Panc1 (cell line): ENCODE measurements around the gene WSCD2. TPM values are rescaled to one million over a fixed set of nuclear protein-coding genes. Genes with fewer than 3 reads are reported as not detected.

Experiments used
- ATAC-seq: fragments of 200-7000 bp; cut with Tn5 transposase; 2 replicates; pipeline ENCODE4 v1.9.1; 2020; ENCODE audit warnings: mild to moderate bottlenecking, moderate library complexity
- BruUV-seq: library from RNA; stranded (reverse); fragments of 400-500 nt; replicated peaks from 2 replicates; lab custom pipeline; 2021; lab: Mats Ljungman, UMichigan
- CTCF ChIA-PET: fragments of 300-600 bp; sonication (Branson Sonifier 250); formaldehyde crosslinking; loops from one replicate; lab custom pipeline; 2022; ENCODE audit warnings: antibody characterized with exemption; lab: Charles Lee
- POLR2A ChIA-PET: fragments of 300-600 bp; sonication (Branson Sonifier 250); formaldehyde crosslinking; loops from one replicate; lab custom pipeline; 2022; ENCODE audit warnings: antibody characterized with exemption; lab: Charles Lee
- DNase-seq: peaks from one replicate; pipeline ENCODE4 v3.0.0-alpha.2; 2010; ENCODE audit warnings: low read depth, low spot score
- H3K27ac ChIP-seq: 2 replicates; pipeline ENCODE4 v1.5.1; 2011; ENCODE audit warnings: mild to moderate bottlenecking, low read length, inconsistent platforms
- H3K27me3 ChIP-seq: fragments of 200-500 bp; sonication (Bioruptor generic); 2 replicates; pipeline ENCODE4 v1.6.0; 2014; ENCODE audit warnings: low read length, inconsistent platforms; ENCODE audit not compliant: control insufficient read depth, insufficient read depth
- H3K36me3 ChIP-seq: fragments of 200-500 bp; sonication (Bioruptor generic); 2 replicates; pipeline ENCODE4 v1.5.1; 2014; ENCODE audit warnings: inconsistent platforms, mild to moderate bottlenecking, low read length, moderate library complexity; ENCODE audit not compliant: control insufficient read depth, insufficient read depth
- H3K4me1 ChIP-seq: 2 replicates; pipeline ENCODE4 v1.5.1; 2011; ENCODE audit warnings: inconsistent platforms, mild to moderate bottlenecking, low read length, moderate library complexity; ENCODE audit not compliant: control insufficient read depth, insufficient read depth
- H3K4me3 ChIP-seq, 2 experiments: 2 replicates each; pipeline ENCODE4 v1.5.1; 2011 to 2012; ENCODE audit warnings: low read depth in 2 of 2, low read length in 2 of 2, mild to moderate bottlenecking in 2 of 2, inconsistent platforms in 1 of 2, moderate library complexity in 1 of 2
- H3K9me3 ChIP-seq: fragments of 200-500 bp; sonication (Bioruptor generic); 2 replicates; pipeline ENCODE4 v1.5.1; 2014; ENCODE audit warnings: low read depth, mild to moderate bottlenecking, inconsistent platforms, low read length, moderate library complexity; ENCODE audit not compliant: control insufficient read depth, insufficient read depth
- POLR2AphosphoS5 ChIP-seq: IDR thresholded peaks from 2 replicates; pipeline ENCODE4 v1.6.1; 2012; ENCODE audit warnings: mild to moderate bottlenecking, low read depth, low read length, moderate library complexity
- SIN3A ChIP-seq: IDR thresholded peaks from 2 replicates; pipeline ENCODE4 v1.6.1; 2012; ENCODE audit warnings: low read depth, mild to moderate bottlenecking, low read length, moderate library complexity, borderline replicate concordance; ENCODE audit not compliant: insufficient read depth
- TCF7L2 ChIP-seq: IDR thresholded peaks from 2 replicates; pipeline ENCODE4 v1.6.1; 2011; ENCODE audit warnings: mild to moderate bottlenecking, low read depth, low read length, inconsistent platforms
- in situ Hi-C: cut with HindIII; loops from 2 replicates; pipeline ENCODE4 v1.10.0; 2016; ENCODE audit warnings: low sequenced_read_pairs, low pct_unique_long_range_greater_than_20kb
- intact Hi-C: fragments of 100-400 bp; cut with micrococcal nuclease; formaldehyde crosslinking; loops from one replicate; pipeline ENCODE4 v1.10.0; 2022; ENCODE audit not compliant: unreplicated experiment
- total RNA-seq: library from RNA; stranded (reverse); gene quantifications from one replicate; pipeline ENCODE4 v1.2.1, GENCODE V29; 2021; ENCODE audit not compliant: unreplicated experiment
- TF ChIP-seq, protein P1 (sequence below), 2 experiments: IDR thresholded peaks; 2 replicates each; pipeline ENCODE4 v1.6.1; 2011 to 2012; ENCODE audit warnings: low read depth in 2 of 2, control low read depth in 1 of 2, low read length in 1 of 2, mild to moderate bottlenecking in 1 of 2, moderate library complexity in 1 of 2; ENCODE audit not compliant: insufficient read depth in 1 of 2
- TF ChIP-seq, protein P2 (sequence below): fragments of 450-650 bp; IDR thresholded peaks from 2 replicates; pipeline ENCODE4 v1.5.1; 2017; ENCODE audit warnings: mild to moderate bottlenecking

Gene WSCD2
- total RNA-seq, 1 experiment from 2014 or later = 0.64 TPM

DNA sequence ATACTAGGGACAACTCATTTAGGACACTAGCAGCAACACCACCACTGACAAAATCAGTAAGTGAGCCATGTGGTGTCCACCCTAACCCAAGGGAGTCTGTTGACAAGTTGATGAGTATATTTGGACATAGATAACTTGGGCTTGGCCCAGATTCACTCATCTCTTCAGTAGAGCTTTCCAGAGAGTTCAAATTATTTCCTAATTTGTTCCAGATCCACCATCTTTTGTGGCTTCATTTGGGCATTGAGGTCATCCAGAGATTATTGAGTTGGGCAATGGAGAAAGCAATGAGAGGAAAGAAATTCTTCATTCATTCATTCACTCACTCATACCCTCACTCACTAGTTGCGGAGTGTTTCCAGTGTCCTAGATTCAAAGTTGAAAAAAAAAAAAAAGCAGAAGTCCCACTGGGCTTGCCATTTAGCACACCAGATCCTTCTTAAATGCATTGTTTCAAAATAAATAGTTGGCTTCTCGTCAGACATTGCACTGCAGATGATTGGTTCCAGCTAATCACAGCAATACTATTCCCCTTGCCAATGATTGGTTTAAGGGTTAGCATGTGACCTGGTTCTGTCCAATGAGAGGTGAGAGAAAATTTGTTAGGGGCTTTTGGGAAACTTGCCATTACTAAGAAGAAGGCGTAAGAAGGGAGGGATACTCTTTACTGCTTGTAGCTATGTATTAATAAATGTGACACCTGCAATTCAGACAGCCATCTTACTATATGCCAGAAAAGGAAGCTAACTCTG is 31.8 kb upstream of the WSCD2 start:
- no peaks in the 10 kb centered on the region for H3K4me1 ChIP-seq
- peaks cover 10% of the 10 kb centered on the region; the same call in 1 of the 2 replicates for H3K27me3 ChIP-seq
- intact Hi-C loops = no loop called here
- TF ChIP-seq, protein P1, sequence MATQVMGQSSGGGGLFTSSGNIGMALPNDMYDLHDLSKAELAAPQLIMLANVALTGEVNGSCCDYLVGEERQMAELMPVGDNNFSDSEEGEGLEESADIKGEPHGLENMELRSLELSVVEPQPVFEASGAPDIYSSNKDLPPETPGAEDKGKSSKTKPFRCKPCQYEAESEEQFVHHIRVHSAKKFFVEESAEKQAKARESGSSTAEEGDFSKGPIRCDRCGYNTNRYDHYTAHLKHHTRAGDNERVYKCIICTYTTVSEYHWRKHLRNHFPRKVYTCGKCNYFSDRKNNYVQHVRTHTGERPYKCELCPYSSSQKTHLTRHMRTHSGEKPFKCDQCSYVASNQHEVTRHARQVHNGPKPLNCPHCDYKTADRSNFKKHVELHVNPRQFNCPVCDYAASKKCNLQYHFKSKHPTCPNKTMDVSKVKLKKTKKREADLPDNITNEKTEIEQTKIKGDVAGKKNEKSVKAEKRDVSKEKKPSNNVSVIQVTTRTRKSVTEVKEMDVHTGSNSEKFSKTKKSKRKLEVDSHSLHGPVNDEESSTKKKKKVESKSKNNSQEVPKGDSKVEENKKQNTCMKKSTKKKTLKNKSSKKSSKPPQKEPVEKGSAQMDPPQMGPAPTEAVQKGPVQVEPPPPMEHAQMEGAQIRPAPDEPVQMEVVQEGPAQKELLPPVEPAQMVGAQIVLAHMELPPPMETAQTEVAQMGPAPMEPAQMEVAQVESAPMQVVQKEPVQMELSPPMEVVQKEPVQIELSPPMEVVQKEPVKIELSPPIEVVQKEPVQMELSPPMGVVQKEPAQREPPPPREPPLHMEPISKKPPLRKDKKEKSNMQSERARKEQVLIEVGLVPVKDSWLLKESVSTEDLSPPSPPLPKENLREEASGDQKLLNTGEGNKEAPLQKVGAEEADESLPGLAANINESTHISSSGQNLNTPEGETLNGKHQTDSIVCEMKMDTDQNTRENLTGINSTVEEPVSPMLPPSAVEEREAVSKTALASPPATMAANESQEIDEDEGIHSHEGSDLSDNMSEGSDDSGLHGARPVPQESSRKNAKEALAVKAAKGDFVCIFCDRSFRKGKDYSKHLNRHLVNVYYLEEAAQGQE (IDR thresholded peaks at IDR 0.05; ENCODE audit: insufficient read depth in 1 of 2, low read depth in 2 of 2, low read length in 1 of 2) = no peak
- TF ChIP-seq, protein P2, sequence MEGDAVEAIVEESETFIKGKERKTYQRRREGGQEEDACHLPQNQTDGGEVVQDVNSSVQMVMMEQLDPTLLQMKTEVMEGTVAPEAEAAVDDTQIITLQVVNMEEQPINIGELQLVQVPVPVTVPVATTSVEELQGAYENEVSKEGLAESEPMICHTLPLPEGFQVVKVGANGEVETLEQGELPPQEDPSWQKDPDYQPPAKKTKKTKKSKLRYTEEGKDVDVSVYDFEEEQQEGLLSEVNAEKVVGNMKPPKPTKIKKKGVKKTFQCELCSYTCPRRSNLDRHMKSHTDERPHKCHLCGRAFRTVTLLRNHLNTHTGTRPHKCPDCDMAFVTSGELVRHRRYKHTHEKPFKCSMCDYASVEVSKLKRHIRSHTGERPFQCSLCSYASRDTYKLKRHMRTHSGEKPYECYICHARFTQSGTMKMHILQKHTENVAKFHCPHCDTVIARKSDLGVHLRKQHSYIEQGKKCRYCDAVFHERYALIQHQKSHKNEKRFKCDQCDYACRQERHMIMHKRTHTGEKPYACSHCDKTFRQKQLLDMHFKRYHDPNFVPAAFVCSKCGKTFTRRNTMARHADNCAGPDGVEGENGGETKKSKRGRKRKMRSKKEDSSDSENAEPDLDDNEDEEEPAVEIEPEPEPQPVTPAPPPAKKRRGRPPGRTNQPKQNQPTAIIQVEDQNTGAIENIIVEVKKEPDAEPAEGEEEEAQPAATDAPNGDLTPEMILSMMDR = no peak
- no peak for TF ChIP-seq SIN3A
- TF ChIP-seq TCF7L2 = no peak
- TF ChIP-seq POLR2AphosphoS5 = no peak
- POLR2A ChIA-PET = no interaction called here
- BruUV-seq = no TSS peak
- in situ Hi-C loops = no loop called here
- no peaks in the 10 kb centered on the region for H3K9me3 ChIP-seq
- no peak overlapping the region for H3K4me3 ChIP-seq
- H3K27ac ChIP-seq = no peak overlapping the region
- ATAC-seq (no peak), DNase-seq (no peak)
- no peaks in the 10 kb centered on the region for H3K36me3 ChIP-seq
- CTCF ChIA-PET = no interaction called here

DNA sequence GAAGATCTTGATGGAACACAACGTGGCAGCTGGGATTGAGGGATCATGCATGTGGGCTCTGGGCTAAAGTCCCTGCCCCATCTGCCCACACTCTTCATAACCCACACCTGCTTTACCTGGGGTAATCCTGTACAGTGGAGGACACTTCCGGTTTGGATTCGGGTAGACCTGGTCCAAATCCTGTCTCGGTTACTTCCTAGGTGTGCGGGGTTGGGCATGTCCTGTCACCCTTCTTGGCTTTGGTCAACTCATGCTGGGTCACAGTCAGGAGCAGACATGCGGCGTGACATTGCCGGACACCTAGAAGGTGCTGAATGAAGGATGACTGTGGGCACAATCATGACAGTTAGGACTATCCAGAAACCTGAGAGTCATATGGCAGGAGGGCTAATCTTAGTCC is 30.7 kb upstream of the WSCD2 start:
- Histone ChIP-seq H3K27me3 (peaks cover 9% of the 10 kb centered on the region; the same call in 1 of the 2 replicates), H3K4me3 (no peak overlapping the region), H3K4me1 (no peaks in the 10 kb centered on the region), H3K9me3 (no peaks in the 10 kb centered on the region), H3K27ac (no peak overlapping the region), H3K36me3 (no peaks in the 10 kb centered on the region)
- DNase-seq = no peak
- POLR2A ChIA-PET = no interaction called here
- no TSS peak for BruUV-seq
- in situ Hi-C loops = no loop called here
- no peak for ATAC-seq
- CTCF ChIA-PET = no interaction called here
- intact Hi-C loops = no loop called here
- no peak for TF ChIP-seq TCF7L2
- no peak for TF ChIP-seq SIN3A
- no peak for TF ChIP-seq POLR2AphosphoS5
- TF ChIP-seq, protein P2 = no peak
- TF ChIP-seq, protein P1 (IDR thresholded peaks at IDR 0.05; ENCODE audit: insufficient read depth in 1 of 2, low read depth in 2 of 2, low read length in 1 of 2) = no peak
